Neuronal stem cell (in vitro differentiated cells): ENCODE data around the gene FASTKD1.
"Not testable (repeated sequence)": the region's sequence is repeated elsewhere in the genome, so short reads cannot be mapped to it uniquely, and the experiment has no call there.

ENCODE experiments used
- DNase-seq: peaks from one replicate; pipeline ENCODE4 v3.0.0-alpha.2; 2013; ENCODE audit warnings: low spot score
- H2AFZ ChIP-seq: one replicate; pipeline ENCODE4 v1.6.1; 2013; ENCODE audit warnings: mild to moderate bottlenecking, low read length, inconsistent platforms
- H2AK5ac ChIP-seq: 2 replicates; pipeline ENCODE4 v1.6.1; 2013; ENCODE audit warnings: low read depth, mild to moderate bottlenecking, inconsistent platforms, low read length, moderate library complexity, mixed read lengths
- H2BK120ac ChIP-seq: 2 replicates; pipeline ENCODE4 v1.6.1; 2013; ENCODE audit warnings: low read depth, mild to moderate bottlenecking, inconsistent platforms, low read length, moderate library complexity, mixed read lengths
- H2BK12ac ChIP-seq: one replicate; pipeline ENCODE4 v1.6.1; 2013; ENCODE audit warnings: low read length, inconsistent platforms
- H2BK15ac ChIP-seq: 2 replicates; pipeline ENCODE4 v1.6.1; 2013; ENCODE audit warnings: mild to moderate bottlenecking, low read length, inconsistent platforms, mixed read lengths
- H2BK5ac ChIP-seq: one replicate; pipeline ENCODE4 v1.6.1; 2013; ENCODE audit warnings: inconsistent platforms, mild to moderate bottlenecking, low read length, moderate library complexity
- H3K14ac ChIP-seq: one replicate; pipeline ENCODE4 v1.6.1; 2013; ENCODE audit warnings: low read length, inconsistent platforms
- H3K18ac ChIP-seq: 2 replicates; pipeline ENCODE4 v1.6.1; 2013; ENCODE audit warnings: low read length, inconsistent platforms
- H3K23ac ChIP-seq: 2 replicates; pipeline ENCODE4 v1.6.1; 2013; ENCODE audit warnings: low read depth, mild to moderate bottlenecking, mixed read lengths, low read length, inconsistent platforms; ENCODE audit not compliant: poor library complexity
- H3K27ac ChIP-seq: replicated peaks from 3 replicates; pipeline ENCODE4 v1.5.1; 2013; ENCODE audit warnings: low read length, inconsistent platforms
- H3K27me3 ChIP-seq, 3 experiments: 2 replicates each; pipeline ENCODE4 v1.6.1; 2013; ENCODE audit warnings: low read length in 3 of 3, mild to moderate bottlenecking in 2 of 3, inconsistent platforms in 1 of 3, low read depth in 1 of 3, mixed read lengths in 1 of 3, moderate library complexity in 1 of 3; ENCODE audit not compliant: control insufficient read depth in 3 of 3, insufficient read depth in 3 of 3
- H3K36me3 ChIP-seq, 2 donors: replicated peaks in 1 of 2; 2 replicates each; pipeline ENCODE4 v1.6.1; 2013; ENCODE audit warnings: low read length in 2 of 2; ENCODE audit not compliant: control insufficient read depth in 2 of 2, insufficient read depth in 2 of 2
- H3K4ac ChIP-seq: 2 replicates; pipeline ENCODE4 v1.6.1; 2013; ENCODE audit warnings: inconsistent platforms, mild to moderate bottlenecking, low read length, moderate library complexity
- H3K4me1 ChIP-seq, 2 donors: 1 replicate in 1 of 2; 2 replicates in 1 of 2; pipeline ENCODE4 v1.6.1; 2013; ENCODE audit warnings: low read length in 2 of 2, low read depth in 1 of 2; ENCODE audit not compliant: control insufficient read depth in 2 of 2, insufficient read depth in 1 of 2
- H3K4me2 ChIP-seq: one replicate; pipeline ENCODE4 v1.6.1; 2013; ENCODE audit warnings: mild to moderate bottlenecking, low read length, inconsistent platforms; ENCODE audit not compliant: insufficient read depth, poor library complexity, severe bottlenecking
- H3K4me3 ChIP-seq, 2 donors: 2 replicates each; pipeline ENCODE4 v1.5.1; 2013; ENCODE audit warnings: low read length in 2 of 2, mild to moderate bottlenecking in 2 of 2, inconsistent platforms in 1 of 2, moderate library complexity in 1 of 2
- H3K79me1 ChIP-seq: one replicate; pipeline ENCODE4 v1.6.1; 2013; ENCODE audit warnings: low read depth, mild to moderate bottlenecking, inconsistent platforms, low read length, moderate library complexity
- H3K9ac ChIP-seq: one replicate; pipeline ENCODE4 v1.6.1; 2013; ENCODE audit warnings: mild to moderate bottlenecking, low read depth, low read length, inconsistent platforms; ENCODE audit not compliant: poor library complexity
- H3K9me3 ChIP-seq, 2 donors: replicated peaks in 1 of 2; 2 replicates each; pipeline versions ENCODE3 to v1.6.1; 2013; ENCODE audit warnings: low read length in 2 of 2, mild to moderate bottlenecking in 2 of 2, inconsistent platforms in 1 of 2, low read depth in 1 of 2, mixed read lengths in 1 of 2, moderate library complexity in 1 of 2; ENCODE audit not compliant: control insufficient read depth in 2 of 2, insufficient read depth in 1 of 2
- H4K8ac ChIP-seq: one replicate; pipeline ENCODE4 v1.6.1; 2013; ENCODE audit warnings: low read depth, mild to moderate bottlenecking, inconsistent platforms, low read length, moderate library complexity
- H4K91ac ChIP-seq: one replicate; pipeline ENCODE4 v1.6.1; 2013; ENCODE audit warnings: low read length, low read depth, mild to moderate bottlenecking, inconsistent platforms; ENCODE audit not compliant: poor library complexity
- WGBS, 2 donors: extraction: QIAGEN DNeasy Blood & Tissue Kit; methylation state at CpG; one replicate each; pipeline ENCODE4 v1.1.7; 2013; ENCODE audit warnings: missing lambda C conversion rate in 2 of 2, mixed read lengths in 1 of 2; ENCODE audit not compliant: insufficient read length in 2 of 2, insufficient replicate concordance in 1 of 2; ENCODE audit errors: extremely low coverage in 2 of 2; 5-methylcytosine and 5-hydroxymethylcytosine counted together

FASTKD1 gene

DNA sequence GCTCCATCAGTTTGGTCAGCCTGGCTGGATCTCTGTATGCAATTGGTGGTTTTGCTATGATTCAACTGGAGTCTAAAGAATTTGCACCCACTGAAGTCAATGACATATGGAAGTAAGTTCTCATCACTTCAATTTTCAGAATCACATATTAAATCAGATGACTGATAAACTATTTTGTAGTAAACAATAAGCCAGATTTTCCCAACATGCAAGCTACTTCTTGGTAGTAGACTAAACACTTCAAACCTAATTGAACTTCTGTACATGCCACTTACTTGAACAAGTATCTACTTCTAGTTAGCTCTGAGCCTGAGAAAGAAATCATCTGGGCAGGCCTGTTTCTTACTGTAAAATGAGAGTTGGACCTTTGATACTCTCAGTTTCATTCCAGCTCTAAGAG, 52.8 kb downstream of the FASTKD1 start:
- Histone ChIP-seq H3K4me1 (peaks cover 2 to 5% of the 10 kb centered on the region in 2 donors), H3K23ac (no peak overlapping the region), H4K91ac (no peak overlapping the region), H3K27ac (no peak overlapping the region), H3K9ac (no peak overlapping the region), H2BK5ac (no peak overlapping the region), H3K18ac (no peak overlapping the region), H3K4me2 (no peak overlapping the region), H4K8ac (no peak overlapping the region), H3K14ac (no peak overlapping the region), H2AK5ac (no peak overlapping the region), H2BK12ac (no peak overlapping the region), H2AFZ (no peak overlapping the region), H3K4ac (no peak overlapping the region), H2BK15ac (no peak overlapping the region), H3K9me3 (no peaks in the 10 kb centered on the region), H2BK120ac (no peak overlapping the region), H3K36me3 (no peaks in the 10 kb centered on the region), H3K79me1 (no peaks in the 10 kb centered on the region), H3K4me3 (no peak overlapping the region), H3K27me3 (no peaks in the 10 kb centered on the region)
- DNase-seq = no peak

DNA sequence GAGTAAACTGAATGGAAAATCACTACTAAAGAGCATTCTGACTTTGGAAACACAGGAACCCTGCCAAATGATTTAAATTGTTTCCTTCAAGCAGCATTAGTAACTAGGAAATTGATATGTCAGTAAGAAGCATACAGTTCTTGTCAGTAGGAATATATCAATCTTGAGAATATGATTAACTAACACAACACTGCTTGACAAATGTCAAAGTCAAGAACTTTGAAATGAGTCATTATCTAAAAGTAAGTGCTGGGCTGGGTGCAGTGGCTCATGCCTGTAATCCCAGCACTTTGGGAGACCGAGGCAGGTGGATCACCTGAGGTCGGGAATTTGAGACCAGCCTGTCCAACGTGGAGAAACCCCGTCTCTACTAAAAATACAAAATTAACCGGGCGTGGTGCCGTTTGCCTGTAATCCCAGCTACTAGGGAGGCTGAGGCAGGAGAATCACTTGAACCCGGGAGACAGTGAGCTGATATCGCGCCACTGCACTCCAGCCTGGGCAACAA, 57.1 kb downstream of the FASTKD1 start:
- not testable (repeated sequence) for H2BK120ac ChIP-seq, H2BK5ac ChIP-seq, H4K91ac ChIP-seq, H2BK12ac ChIP-seq, H3K4me1 ChIP-seq, H3K9me3 ChIP-seq, H2BK15ac ChIP-seq, H3K4me2 ChIP-seq, H3K18ac ChIP-seq, H3K27ac ChIP-seq, H3K9ac ChIP-seq, H2AFZ ChIP-seq, DNase-seq, H3K4me3 ChIP-seq, H3K4ac ChIP-seq, H3K79me1 ChIP-seq, H4K8ac ChIP-seq, H3K23ac ChIP-seq, H3K27me3 ChIP-seq, H2AK5ac ChIP-seq, H3K14ac ChIP-seq, H3K36me3 ChIP-seq
- WGBS, 2 donors = no CpG with 5 or more reads among the region's 10 CpGs

DNA sequence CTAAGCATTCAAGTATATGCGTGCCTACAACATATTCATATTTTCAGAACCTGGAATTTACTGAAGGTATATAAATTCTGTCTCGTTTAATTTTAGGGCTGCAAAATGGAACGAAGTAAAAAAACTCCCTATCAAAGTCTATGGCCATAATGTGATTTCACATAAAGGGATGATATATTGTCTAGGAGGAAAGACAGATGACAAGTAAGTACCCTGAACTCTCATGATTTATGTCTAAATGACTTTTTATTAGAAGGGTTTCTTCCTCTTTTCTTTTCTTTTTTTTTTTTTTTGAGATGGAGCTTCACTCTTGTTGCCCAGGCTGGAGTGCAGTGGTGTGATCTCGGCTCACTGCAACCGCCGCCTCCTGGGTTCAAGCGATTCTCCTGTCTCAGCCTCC, 58.9 kb downstream of the FASTKD1 start:
- H3K4me2 ChIP-seq, H3K79me1 ChIP-seq, H3K36me3 ChIP-seq, H3K9ac ChIP-seq, H2BK15ac ChIP-seq, H2BK12ac ChIP-seq, H3K4me3 ChIP-seq, H3K9me3 ChIP-seq, H3K23ac ChIP-seq, H3K18ac ChIP-seq, H4K91ac ChIP-seq, H2AFZ ChIP-seq, H3K27me3 ChIP-seq, DNase-seq, H3K27ac ChIP-seq, H4K8ac ChIP-seq, H2AK5ac ChIP-seq, H2BK5ac ChIP-seq, H3K4ac ChIP-seq, H2BK120ac ChIP-seq, H3K14ac ChIP-seq: not testable (repeated sequence)
- no CpG with 5 or more reads among the region's 7 CpGs for WGBS, 2 donors
- peaks cover 0 to 11% of the 10 kb centered on the region in 2 donors for H3K4me1 ChIP-seq

DNA sequence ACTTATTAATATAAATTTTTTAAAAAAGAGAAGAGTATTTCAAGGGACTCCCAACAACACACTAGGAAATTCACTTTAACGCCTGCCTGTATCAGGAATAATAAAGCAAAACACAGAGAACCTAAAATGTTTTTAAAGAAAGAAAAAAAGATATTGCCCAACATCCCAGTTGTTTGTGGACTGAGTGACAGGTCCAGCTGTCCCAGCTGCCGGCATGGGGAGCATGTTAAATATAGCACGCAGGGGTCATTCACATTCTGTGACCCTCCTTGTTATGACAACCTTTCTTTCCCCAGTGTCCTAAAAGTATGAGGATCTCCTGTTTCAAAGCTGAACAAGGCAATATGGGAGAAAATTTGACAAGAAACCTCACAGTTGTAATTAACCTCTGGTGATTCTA, 59.7 kb downstream of the FASTKD1 start:
- Histone ChIP-seq H3K23ac (no peak overlapping the region), H4K8ac (no peak overlapping the region), H3K27me3 (no peaks in the 10 kb centered on the region), H4K91ac (no peak overlapping the region), H3K4me2 (no peak overlapping the region), H3K27ac (no peak overlapping the region), H3K9me3 (no peaks in the 10 kb centered on the region), H2AK5ac (no peak overlapping the region), H2AFZ (no peak overlapping the region), H3K4me1 (peaks cover 3 to 15% of the 10 kb centered on the region in 2 donors), H3K9ac (no peak overlapping the region), H2BK120ac (no peak overlapping the region), H3K79me1 (no peaks in the 10 kb centered on the region), H2BK5ac (no peak overlapping the region), H3K4me3 (no peak overlapping the region), H2BK12ac (no peak overlapping the region), H3K36me3 (no peaks in the 10 kb centered on the region), H3K4ac (no peak overlapping the region), H2BK15ac (no peak overlapping the region), H3K14ac (no peak overlapping the region), H3K18ac (no peak overlapping the region)
- DNase-seq = no peak
- WGBS, 2 donors = no CpG with 5 or more reads among the region's 3 CpGs
